ENCODE data around the gene SPATA33.

Gene SPATA33

GRCh38 chr16:89709716-89710432 lies 52.2 kb downstream of the SPATA33 start:
- no peak for DNase-seq (ENCODE audit: low spot score)

DNA sequence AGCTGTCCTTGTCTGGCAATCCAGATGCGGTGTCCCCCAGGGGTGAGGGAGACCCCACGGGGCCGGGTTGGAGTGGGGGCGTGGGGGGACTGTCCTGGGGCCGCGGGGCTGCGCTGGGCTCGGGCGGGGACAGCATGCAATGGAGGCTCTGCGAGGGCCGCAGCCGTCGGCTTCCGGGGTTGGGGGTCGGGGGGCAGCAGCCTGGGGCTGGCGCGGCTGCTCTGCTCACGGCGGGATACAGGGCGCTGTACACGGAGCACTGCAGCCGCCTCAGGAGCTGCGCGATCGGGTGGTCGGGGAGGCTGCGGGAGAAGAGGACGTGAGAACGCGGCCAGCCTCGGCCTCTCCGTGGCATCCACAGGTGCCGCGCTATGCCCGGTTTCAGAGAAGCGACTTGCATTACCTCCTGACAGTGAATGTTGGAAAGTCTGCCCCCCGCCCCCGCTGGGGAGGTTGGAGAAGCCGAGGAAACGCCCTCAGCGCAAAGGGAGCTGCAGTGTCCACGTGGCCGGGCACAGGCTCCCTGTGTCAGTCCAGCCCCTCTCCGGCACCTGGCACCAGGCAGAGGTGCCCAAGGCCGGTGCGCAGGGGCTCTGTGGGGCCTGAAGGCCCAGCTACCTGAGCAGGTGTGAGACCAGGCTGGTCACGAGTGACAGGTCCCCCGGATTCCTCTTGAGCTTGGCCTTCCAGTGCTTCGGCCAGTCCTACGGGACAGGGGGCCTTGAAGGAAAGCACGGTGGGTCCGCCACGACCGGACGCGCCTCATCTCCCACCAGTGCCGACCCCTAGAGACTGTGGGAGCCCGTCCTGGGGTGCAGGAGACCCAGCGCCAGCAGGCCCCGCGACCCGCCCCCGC lies 53.3 kb downstream of the SPATA33 start:
- DNase-seq (ENCODE audit: low spot score): no peak

GRCh38 chr16:89711601-89712273 lies 54.1 kb downstream of the SPATA33 start:
- DNase-seq (ENCODE audit: low spot score): peak; percentile 93

GRCh38 chr16:89712274-89712781 lies 54.7 kb downstream of the SPATA33 start:
- peak; percentile 9 for DNase-seq (ENCODE audit: low spot score)

DNA sequence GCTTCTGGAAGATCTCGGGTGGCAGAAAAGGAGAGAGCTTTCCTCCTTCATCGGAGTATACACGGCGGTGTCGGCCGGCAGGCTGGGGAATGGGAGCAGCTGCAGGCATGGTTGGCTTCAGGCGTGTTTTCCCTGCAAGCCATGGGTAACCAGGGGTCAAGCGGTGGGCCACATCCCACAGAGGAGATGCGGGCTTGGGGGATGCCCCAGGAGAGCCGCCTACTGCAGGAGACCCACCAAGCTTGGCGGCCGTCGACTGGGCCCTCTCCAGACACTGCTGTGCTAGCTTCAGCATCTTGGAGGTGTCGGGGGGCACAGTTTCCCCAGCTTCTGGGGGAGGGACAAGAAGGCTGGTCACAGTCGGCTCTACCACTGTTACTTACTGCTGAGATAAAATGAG lies 58.9 kb downstream of the SPATA33 start:
- no peak for DNase-seq (ENCODE audit: low spot score)

DNA sequence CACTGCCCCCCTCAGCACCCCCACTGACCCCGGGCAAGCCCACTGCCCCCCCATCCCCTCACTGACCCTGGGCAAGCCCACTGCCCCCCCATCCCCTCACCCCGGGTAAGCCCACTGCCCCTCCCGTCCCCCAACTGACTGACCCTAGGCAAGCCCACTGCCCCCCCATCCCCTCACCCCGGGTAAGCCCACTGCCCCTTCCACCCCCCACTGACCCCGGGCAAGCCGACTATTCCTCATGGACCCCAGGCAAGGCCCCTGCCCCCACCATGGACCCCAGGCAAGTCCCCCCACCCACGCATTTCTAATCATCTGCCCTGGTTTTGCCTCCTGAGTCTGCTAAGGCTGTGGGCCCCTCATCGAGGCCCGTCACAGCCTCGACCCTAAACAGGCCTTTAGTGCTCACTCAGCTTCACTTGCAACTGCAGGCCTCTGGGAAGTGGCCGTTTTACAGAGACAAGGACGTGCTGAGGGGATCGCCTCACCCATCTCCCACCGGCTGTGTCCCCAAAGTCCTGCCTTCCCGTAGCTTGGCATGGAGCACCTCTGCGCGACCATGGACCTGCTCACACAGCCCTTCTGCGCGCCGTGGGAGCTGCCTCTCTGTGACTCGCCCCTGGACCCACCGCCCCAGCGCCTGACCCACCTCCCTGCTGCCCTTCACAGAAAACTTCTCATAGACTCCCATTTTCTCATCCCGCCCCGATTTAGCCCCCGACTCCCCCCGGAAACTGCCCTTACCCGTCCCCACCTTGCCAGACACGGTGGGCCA lies 59.5 kb downstream of the SPATA33 start:
- DNase-seq (ENCODE audit: low spot score): no peak

DNA sequence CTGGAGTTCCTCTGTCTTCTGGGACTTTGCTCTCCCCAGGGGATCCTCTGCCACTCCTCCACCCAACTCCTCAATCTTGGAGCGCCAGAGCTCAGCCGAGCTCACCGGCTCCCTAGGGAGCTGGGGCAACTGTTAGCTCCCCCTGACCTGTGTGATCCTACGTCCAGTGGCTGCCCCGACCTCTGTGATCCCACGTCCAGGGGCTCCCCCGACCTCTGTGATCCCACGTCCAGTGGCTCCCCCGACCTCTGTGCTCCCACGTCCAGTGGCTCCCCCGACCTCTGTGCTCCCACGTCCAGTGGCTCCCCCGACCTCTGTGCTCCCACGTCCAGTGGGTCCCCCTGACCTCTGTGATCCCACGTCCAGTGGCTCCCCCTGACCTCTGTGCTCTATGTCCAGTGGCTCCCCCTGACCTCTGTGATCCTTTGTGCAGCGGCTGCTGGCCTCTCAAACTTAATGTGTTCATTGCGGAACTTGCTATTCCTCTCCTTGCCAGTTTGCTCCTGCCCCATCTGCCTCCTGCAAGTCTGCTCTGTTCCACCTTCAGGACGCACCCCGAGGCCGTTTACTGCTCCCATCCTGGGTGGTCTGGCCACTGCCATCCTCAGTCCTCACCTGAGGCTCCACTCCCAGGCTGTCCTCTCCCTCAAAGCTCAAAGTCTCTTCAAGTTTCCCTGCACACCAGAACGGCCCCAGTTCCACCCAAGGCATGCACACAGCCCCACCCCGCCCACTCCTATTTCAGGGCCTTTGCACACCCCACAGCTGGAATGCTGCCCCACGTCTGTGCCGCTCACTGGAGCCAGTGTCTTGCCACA lies 60.3 kb downstream of the SPATA33 start:
- no peak for DNase-seq (ENCODE audit: low spot score)

Measured in AG20443 (cell line).